Keratinocyte (primary cell): ENCODE measurements around the gene REV3L. TPM values are rescaled to one million over a fixed set of nuclear protein-coding genes. Genes with fewer than 3 reads are reported as not detected.

ENCODE experiments used
- DNase-seq: peaks from one replicate; pipeline ENCODE4 v3.0.0-alpha.2; 2011; ENCODE audit warnings: low read depth, missing footprints, low spot score
- FAIRE-seq: peaks from 2 replicates; lab custom pipeline; 2011; peaks lifted over from hg19 to GRCh38; lab: Jason Lieb, UNC
- H2AFZ ChIP-seq: 2 replicates; pipeline ENCODE4 v1.6.0; 2012; ENCODE audit warnings: low read length, control low read depth, inconsistent platforms; ENCODE audit not compliant: control insufficient read depth
- H3K27ac ChIP-seq: 2 replicates; pipeline ENCODE4 v1.5.1; 2011; ENCODE audit warnings: low read length; ENCODE audit not compliant: control insufficient read depth, insufficient read depth
- H3K27me3 ChIP-seq: 3 replicates; pipeline ENCODE4 v1.6.0; 2011; ENCODE audit warnings: low read length; ENCODE audit not compliant: control insufficient read depth, insufficient read depth; ENCODE audit errors: extremely low read depth
- H3K36me3 ChIP-seq, 2 experiments: 2 replicates in 1 of 2; 3 replicates in 1 of 2; pipeline ENCODE4 v1.5.1; 2011; ENCODE audit warnings: low read length in 2 of 2, mild to moderate bottlenecking in 1 of 2; ENCODE audit not compliant: control insufficient read depth in 2 of 2, insufficient read depth in 2 of 2; ENCODE audit errors: extremely low read depth in 1 of 2
- H3K4me1 ChIP-seq: 3 replicates; pipeline ENCODE4 v1.5.1; 2011; ENCODE audit warnings: low read length; ENCODE audit not compliant: control insufficient read depth, insufficient read depth; ENCODE audit errors: extremely low read depth
- H3K4me2 ChIP-seq: 3 replicates; pipeline ENCODE4 v1.6.0; 2011; ENCODE audit warnings: low read depth, low read length; ENCODE audit not compliant: control insufficient read depth, insufficient read depth; ENCODE audit errors: extremely low read depth
- H3K4me3 ChIP-seq, 3 experiments: fragments of 200-600 bp in 1 of 3; sonication (generic) in 1 of 3; 2 replicates in 2 of 3; 3 replicates in 1 of 3; pipeline ENCODE4 v1.5.1; 2011 to 2016; ENCODE audit warnings: low read length in 3 of 3, mild to moderate bottlenecking in 3 of 3, control low read depth in 2 of 3, inconsistent platforms in 1 of 3, low read depth in 1 of 3, mixed read lengths in 1 of 3, mixed run types in 1 of 3, moderate library complexity in 1 of 3; ENCODE audit not compliant: control insufficient read depth in 2 of 3, insufficient read depth in 2 of 3; ENCODE audit errors: extremely low read depth in 1 of 3
- H3K79me2 ChIP-seq: 2 replicates; pipeline ENCODE4 v1.6.0; 2012; ENCODE audit warnings: low read length; ENCODE audit not compliant: control insufficient read depth, insufficient read depth
- H3K9ac ChIP-seq: 3 replicates; pipeline ENCODE4 v1.6.0; 2011; ENCODE audit warnings: low read length; ENCODE audit not compliant: control insufficient read depth, insufficient read depth; ENCODE audit errors: extremely low read depth
- H3K9me1 ChIP-seq: 3 replicates; pipeline ENCODE4 v1.6.0; 2011; ENCODE audit warnings: low read length; ENCODE audit not compliant: control insufficient read depth, insufficient read depth; ENCODE audit errors: extremely low read depth
- H3K9me3 ChIP-seq: 2 replicates; pipeline ENCODE4 v1.5.1; 2012; ENCODE audit warnings: low read depth, low read length; ENCODE audit not compliant: control insufficient read depth
- H4K20me1 ChIP-seq: 3 replicates; pipeline ENCODE4 v1.6.0; 2011; ENCODE audit warnings: low read length; ENCODE audit not compliant: control insufficient read depth, insufficient read depth; ENCODE audit errors: extremely low read depth
- EZH2 ChIP-seq: IDR thresholded peaks from one replicate; pipeline ENCODE4 v1.6.1; 2012; ENCODE audit warnings: inconsistent platforms, mild to moderate bottlenecking, low read length, moderate library complexity
- dilution Hi-C: fragments of 300-500 bp; cut with MboI; formaldehyde crosslinking; loops from one replicate; pipeline ENCODE4 v1.7.0; 2020; ENCODE audit warnings: low sequenced_read_pairs; ENCODE audit not compliant: extremely low pct_ligation_motif_present
- polyA plus RNA-seq, 5 experiments: library from polyadenylated mRNA; depleted of rRNA in 3 of 5; stranded (reverse) in 3 of 5; stranded (forward) in 1 of 5; unstranded in 1 of 5; fragments of >200 nt; gene quantifications; 1 replicate in 1 of 5; 2 replicates in 3 of 5; 3 replicates in 1 of 5; pipeline versions ENCODE4 v1.2.1 to v1.2.3, GENCODE V29; 2011 to 2012; ENCODE audit warnings: missing spikeins in 2 of 5, low read depth in 1 of 5, low replicate concordance in 1 of 5
- TF ChIP-seq, protein P1 (sequence below), 3 experiments: IDR thresholded peaks in 1 of 3; conservative IDR thresholded peaks in 1 of 3; optimal IDR thresholded peaks in 1 of 3; 2 replicates in 2 of 3; 3 replicates in 1 of 3; pipeline versions ENCODE3 to v1.5.1; 2011; ENCODE audit warnings: low read length in 3 of 3, mild to moderate bottlenecking in 3 of 3, moderate library complexity in 2 of 3, control low read depth in 1 of 3, inconsistent platforms in 1 of 3; ENCODE audit not compliant: insufficient read depth in 2 of 3; ENCODE audit errors: extremely low read depth in 1 of 3

Gene REV3L
- polyA plus RNA-seq, 1 donor (not counting 4 experiments of a cell fraction or from before 2014, with no cell fraction given): 9.5 TPM

DNA sequence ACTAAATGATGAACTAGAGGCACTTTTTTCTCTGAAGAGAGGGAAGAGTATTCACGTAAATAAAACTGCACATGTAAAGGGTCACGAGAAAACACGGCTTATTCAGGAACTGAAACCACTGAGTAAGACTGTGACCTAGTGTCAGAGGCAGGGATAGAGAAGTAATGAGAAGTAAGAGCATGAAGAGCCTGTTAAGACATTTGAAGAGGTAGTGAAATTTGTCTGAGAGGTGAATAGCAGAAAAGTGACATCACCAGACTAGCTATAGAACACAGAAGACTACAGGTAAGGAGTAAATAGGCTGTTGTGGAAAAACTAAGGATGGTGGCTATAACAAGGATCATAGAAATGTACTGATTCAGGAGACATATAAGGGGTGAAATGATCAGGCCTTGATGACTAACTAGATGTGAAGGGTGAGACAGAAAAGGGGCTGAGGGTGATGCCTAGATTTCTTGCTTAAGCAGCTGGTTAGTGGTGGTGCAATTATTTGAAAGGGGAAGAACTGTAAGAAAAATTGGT lies 76.8 kb downstream of the REV3L start:
- no peaks in the 10 kb centered on the region for H3K9me1 ChIP-seq
- H3K36me3 ChIP-seq: peaks cover 0 to 2% of the 10 kb centered on the region in 2 experiments
- no peak overlapping the region for H3K4me3 ChIP-seq
- TF ChIP-seq, protein P1, sequence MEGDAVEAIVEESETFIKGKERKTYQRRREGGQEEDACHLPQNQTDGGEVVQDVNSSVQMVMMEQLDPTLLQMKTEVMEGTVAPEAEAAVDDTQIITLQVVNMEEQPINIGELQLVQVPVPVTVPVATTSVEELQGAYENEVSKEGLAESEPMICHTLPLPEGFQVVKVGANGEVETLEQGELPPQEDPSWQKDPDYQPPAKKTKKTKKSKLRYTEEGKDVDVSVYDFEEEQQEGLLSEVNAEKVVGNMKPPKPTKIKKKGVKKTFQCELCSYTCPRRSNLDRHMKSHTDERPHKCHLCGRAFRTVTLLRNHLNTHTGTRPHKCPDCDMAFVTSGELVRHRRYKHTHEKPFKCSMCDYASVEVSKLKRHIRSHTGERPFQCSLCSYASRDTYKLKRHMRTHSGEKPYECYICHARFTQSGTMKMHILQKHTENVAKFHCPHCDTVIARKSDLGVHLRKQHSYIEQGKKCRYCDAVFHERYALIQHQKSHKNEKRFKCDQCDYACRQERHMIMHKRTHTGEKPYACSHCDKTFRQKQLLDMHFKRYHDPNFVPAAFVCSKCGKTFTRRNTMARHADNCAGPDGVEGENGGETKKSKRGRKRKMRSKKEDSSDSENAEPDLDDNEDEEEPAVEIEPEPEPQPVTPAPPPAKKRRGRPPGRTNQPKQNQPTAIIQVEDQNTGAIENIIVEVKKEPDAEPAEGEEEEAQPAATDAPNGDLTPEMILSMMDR (optimal IDR thresholded peaks at IDR 0.05 in 1 of 3, IDR thresholded peaks at IDR 0.05 in 1 of 3, conservative IDR thresholded peaks at IDR 0.05 in 1 of 3; ENCODE audit: extremely low read depth in 1 of 3, insufficient read depth in 2 of 3, low read length in 3 of 3): no peak
- TF ChIP-seq EZH2: no peak
- H3K79me2 ChIP-seq: no peaks in the 10 kb centered on the region
- no peaks in the 10 kb centered on the region for H3K9me3 ChIP-seq
- H4K20me1 ChIP-seq: no peaks in the 10 kb centered on the region
- FAIRE-seq (peak; percentile 49), DNase-seq (no peak)
- dilution Hi-C loops: no loop called here
- no peak overlapping the region for H2AFZ ChIP-seq
- no peaks in the 10 kb centered on the region for H3K4me1 ChIP-seq
- no peak overlapping the region for H3K27ac ChIP-seq
- H3K4me2 ChIP-seq: no peak overlapping the region
- no peak overlapping the region for H3K9ac ChIP-seq
- H3K27me3 ChIP-seq: no peaks in the 10 kb centered on the region

DNA sequence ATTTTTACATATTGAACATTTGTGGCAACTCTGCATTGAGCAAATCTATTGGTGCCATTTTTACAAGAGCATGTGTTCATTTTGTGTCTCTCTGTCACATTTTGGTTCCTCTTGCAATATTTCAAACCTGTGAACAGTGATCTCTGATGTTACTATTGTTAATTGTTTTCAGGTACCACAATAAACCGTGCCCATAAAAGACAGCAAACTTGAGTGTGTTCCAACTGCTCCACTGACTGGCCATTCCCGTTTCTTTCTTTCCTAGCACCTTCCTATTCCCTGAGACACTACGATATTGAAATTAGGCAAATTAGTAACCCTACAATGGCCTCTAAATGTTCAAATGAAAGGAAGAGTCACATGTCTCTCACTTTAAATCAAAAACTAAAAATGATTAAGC lies 79.6 kb downstream of the REV3L start:
- no peak for TF ChIP-seq EZH2
- TF ChIP-seq, protein P1 (optimal IDR thresholded peaks at IDR 0.05 in 1 of 3, IDR thresholded peaks at IDR 0.05 in 1 of 3, conservative IDR thresholded peaks at IDR 0.05 in 1 of 3; ENCODE audit: extremely low read depth in 1 of 3, insufficient read depth in 2 of 3, low read length in 3 of 3): no peak
- no peaks in the 10 kb centered on the region for H3K27me3 ChIP-seq
- FAIRE-seq (no peak), DNase-seq (no peak)
- no peaks in the 10 kb centered on the region for H4K20me1 ChIP-seq
- H2AFZ ChIP-seq: no peak overlapping the region
- H3K9me3 ChIP-seq: no peaks in the 10 kb centered on the region
- no peak overlapping the region for H3K4me2 ChIP-seq
- no peaks in the 10 kb centered on the region for H3K9me1 ChIP-seq
- no peak overlapping the region for H3K27ac ChIP-seq
- H3K79me2 ChIP-seq: no peaks in the 10 kb centered on the region
- H3K9ac ChIP-seq: no peak overlapping the region
- H3K36me3 ChIP-seq: no peaks in the 10 kb centered on the region
- no peaks in the 10 kb centered on the region for H3K4me1 ChIP-seq
- dilution Hi-C loops: no loop called here
- no peak overlapping the region for H3K4me3 ChIP-seq
